ENCODE measurements around the gene CEP63.

The CEP63 gene

DNA sequence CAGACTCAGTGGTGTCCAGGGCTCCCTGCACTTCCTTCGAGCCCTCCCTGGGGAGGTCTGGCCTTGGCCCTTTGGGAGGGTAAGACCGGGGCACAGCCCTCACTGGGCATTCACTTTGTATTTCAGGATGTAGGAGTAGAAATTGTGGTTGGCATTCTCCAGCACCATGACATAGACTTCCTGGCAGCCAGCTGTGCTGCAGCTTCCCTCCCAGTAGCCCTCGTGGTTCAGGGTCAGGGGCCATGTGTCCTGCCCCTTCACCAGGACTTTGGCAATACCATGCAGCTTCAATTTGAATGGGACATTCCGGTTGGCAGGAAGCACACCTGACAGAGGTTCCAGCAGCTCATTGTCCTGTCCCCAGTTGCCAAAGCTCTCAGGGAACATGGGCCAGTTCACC lies 117.6 kb downstream of the CEP63 start:
- in situ Hi-C loops (cut with MboI; ENCODE audit: low sequenced_read_pairs), result loop anchor here (25.0 kb wide), 1 partner anchor 1284 kb away; no protein-coding TSS in a partner anchor

DNA sequence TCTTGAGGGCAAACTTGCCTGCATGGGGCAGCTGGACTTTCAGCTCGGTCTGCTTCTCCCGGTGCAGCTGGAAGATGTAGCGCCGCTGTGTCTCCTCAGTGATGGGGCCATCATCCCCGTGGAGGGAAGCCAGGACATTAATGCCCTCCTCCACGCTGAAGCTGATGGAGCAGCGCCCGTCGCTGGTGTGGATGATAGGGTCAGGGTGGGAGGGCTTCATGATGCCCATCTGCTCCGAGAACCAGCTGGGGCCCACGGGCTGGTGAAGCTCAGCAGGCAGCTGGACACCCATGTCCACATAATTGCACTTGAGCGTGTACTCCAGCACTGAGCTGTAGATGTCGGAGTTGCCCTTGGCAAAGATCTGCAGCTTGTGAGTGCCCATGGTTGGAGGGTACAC lies 118.1 kb downstream of the CEP63 start:
- in situ Hi-C loops (cut with MboI; ENCODE audit: low sequenced_read_pairs), result loop anchor here (25.0 kb wide), 1 partner anchor 1283 kb away; no protein-coding TSS in a partner anchor

DNA sequence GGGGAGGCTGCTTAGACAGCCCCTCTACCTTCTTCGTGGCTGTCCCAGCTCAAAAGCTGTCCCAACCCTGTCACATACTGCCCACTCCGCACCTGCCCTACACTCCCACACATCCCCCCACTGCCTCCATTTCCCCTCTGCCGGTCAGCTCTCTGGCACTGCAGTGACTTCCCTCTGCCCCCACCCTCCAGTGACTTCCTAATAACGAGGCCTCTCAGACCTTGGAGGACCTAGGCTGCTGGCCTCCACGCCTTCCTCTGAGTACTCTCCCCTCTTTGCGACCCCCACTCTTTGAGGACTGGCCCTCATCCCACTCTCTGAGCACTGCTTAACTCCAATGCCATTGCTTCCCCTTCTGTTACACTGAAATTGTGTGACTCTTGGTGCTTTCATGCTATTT lies 119.7 kb downstream of the CEP63 start:
- in situ Hi-C loops (cut with MboI; ENCODE audit: low sequenced_read_pairs), result loop anchor here (25.0 kb wide), 1 partner anchor 1282 kb away; no protein-coding TSS in a partner anchor

DNA sequence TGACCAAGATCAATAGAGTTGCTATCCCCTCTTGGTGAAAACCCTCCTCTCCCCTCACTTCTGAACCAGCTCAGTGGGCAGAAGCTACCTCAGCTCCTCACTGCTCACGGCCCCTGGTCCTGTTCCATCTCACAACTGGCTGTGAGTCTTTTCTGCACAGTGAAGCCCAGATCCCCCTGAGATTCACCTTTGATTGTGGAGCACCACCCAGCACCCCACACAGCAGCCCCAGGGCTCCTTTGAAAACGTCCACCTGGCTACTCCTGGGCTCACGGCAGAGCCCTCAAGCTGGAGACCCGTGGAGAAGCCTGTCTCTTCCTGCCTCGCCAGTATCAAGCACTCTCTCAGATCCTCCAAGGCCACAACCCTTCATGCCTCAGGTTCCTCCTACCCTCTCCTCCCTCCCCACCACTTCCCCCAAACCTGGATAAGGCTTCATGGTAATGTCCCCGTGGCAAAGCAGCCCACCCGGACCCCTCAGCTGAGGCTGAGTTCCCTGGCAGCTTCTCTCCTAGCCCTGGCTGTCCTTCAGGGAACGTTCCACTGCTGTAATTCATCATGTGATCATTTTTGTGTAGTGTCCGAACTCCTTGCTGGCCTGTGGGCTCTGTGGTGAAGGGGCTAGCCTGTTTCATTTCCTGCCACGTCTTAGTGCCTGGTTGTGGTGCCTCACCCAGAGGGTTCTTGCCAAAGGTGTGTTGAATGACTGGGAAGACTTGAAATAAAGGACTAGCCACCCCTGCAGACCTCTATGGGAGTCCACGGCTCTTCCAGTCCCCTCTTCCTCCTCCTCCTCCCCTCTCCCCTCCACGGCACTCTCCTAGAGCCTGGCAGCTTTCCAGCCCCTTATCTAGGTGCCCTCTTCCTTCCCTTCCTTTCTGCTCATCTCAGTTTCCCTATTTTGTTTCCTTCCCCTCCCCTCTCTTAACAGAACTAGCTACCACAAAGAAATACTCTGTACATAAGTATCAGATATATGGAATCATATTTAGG lies 120.5 kb downstream of the CEP63 start:
- in situ Hi-C loops (cut with MboI; ENCODE audit: low sequenced_read_pairs), result loop anchor here (25.0 kb wide), 1 partner anchor 1281 kb away; no protein-coding TSS in a partner anchor

DNA sequence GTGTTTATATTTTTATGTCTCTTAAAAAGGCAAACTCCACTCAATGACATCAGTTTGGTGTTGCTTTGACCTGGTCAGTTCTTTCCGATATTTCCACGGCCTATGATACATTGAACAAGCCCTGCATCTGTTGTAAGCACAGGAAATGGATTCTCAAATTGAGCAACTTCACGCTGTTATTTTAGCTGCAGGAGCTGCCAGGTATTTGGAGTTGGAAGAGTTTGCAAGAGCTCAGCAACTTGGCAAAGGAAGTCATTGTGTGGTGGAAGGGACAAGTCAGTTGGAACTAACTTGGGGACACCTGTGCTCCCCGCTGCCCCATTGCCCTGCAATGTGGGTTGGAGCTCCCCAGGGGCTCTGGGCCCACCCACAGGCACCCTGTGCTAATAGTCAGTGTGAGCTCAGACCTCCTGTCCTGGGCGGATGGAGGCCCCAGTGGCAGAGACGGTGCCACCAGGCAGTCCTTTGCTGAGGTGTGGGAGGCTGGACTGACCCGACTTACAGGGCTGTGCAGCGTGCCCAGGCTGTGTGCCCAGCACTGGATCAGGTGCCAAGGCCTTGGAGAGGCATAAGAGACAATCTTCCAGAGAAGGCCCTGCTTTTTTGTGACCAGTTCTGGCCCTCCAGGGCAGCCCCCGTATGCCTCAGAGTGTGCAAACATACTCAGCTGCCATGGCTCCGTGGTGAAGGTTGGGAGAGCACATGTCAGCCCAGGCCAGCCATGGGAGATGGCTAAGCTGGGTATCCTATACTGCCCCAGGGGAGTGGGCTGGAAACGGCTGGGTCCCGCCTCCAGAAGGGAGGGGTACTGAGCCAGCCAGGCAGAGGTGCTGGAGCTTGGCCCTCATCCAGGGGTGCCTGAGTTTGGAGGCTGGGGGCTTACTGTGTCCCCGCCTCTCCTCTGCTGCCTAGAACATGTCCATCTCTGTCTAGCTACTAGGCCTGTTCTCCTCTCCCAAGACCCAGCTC lies 121.5 kb downstream of the CEP63 start:
- in situ Hi-C loops (cut with MboI; ENCODE audit: low sequenced_read_pairs), result loop anchor here (25.0 kb wide), 1 partner anchor 1280 kb away; no protein-coding TSS in a partner anchor

DNA sequence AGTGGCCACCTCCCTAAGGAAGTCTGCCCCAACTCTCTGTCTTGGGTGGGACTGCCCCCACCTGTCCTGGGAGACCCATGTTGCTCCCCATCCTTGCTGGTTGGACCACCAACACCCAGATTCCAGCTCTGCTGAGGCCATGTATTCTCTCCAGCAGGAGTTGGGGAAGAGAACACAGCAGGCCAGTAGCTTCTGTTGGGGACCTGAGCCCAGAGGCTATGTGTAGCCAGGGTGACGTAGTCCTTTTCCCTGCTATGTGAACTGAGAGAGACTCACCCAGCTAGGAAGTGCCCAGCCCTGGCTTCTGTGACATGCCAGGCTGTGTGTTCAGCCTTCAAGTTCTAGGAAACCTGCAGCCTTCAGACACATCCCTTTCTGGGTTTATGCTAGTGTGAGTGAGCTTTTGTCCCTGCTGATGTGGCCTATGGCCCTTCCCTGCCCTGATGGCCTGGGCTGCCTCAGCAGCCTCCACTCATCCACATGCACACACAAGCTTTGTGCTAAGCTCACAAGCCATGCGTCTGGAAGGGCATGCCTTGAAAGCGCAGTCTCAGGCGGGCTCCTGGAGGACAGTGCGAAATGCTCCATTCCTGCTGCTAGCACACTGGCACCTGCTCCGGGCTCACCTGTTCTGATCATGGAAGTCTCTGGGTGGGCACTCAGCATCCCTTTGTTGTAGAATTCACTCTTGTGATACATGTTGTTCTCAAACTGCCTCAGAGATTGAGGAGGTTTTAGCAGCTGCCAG lies 122.3 kb downstream of the CEP63 start:
- in situ Hi-C loops (cut with MboI; ENCODE audit: low sequenced_read_pairs), result loop anchor here (25.0 kb wide), 1 partner anchor 1279 kb away; no protein-coding TSS in a partner anchor

GRCh38 chr3:134608771-134609435 lies 123.0 kb downstream of the CEP63 start:
- in situ Hi-C loops (cut with MboI; ENCODE audit: low sequenced_read_pairs), result loop anchor here (25.0 kb wide), 1 partner anchor 1278 kb away; no protein-coding TSS in a partner anchor

DNA sequence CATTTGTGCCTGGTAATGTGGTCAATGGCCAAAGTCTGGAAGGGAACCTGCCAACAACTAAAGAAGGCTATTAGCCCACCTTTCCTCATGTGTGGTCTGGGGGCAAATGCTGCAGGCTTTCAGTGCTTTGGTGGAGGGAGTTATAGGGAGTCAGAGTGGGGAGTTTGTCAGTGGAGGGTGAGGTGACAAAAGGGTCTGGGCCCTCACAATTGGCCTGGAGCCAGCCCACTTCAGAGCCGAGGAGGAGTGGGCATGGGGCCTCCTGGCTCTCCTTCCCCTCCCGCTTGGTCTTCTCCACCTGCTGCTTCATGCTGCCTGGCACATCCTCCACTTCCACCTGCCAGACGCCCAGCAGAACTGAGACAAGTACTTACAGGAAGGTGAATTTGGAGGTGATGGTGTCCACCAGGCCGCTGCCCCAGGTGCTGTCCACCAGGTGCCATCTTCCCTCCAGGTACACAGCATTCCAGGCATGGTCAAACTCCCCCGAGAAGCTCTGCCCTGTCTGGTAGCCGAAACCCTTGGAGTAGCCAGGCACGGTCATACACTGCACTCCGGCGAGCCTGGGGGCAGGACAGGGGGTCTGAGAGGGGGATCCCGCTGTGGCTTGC lies 124.1 kb downstream of the CEP63 start:
- in situ Hi-C loops (cut with MboI; ENCODE audit: low sequenced_read_pairs), result loop anchor here (25.0 kb wide), 1 partner anchor 1277 kb away; no protein-coding TSS in a partner anchor

- in situ Hi-C loops (cut with MboI; ENCODE audit: low sequenced_read_pairs), result loop anchor here (25.0 kb wide), 1 partner anchor 1277 kb away; no protein-coding TSS in a partner anchor
These were observed 124.9 kb downstream of the CEP63 start for GRCh38 chr3:134610432-134611385.

DNA sequence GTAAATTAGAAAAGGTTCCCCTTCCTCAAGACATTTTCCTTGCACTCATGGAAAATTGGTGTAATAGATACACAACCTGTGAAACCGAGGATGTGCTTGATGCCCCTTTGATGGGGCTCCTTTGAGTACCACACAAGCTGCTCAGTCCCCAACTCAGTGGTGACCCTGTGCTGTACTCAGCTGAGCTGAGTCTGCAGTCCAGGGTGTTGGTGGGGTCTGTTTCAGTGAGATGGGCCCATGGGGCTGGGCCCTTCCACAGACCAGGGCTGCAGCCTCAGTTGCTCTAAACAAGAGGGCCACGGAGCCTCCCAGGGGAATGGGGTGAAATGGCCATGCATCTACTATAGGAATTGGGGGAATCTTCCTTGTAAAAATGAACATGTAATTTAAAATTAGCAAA lies 125.7 kb downstream of the CEP63 start:
- in situ Hi-C loops (cut with MboI; ENCODE audit: low sequenced_read_pairs), result loop anchor here (25.0 kb wide), 1 partner anchor 1276 kb away; no protein-coding TSS in a partner anchor

- in situ Hi-C loops (cut with MboI; ENCODE audit: low sequenced_read_pairs), result loop anchor here (25.0 kb wide), 1 partner anchor 1274 kb away; no protein-coding TSS in a partner anchor
These were observed 127.2 kb downstream of the CEP63 start for GRCh38 chr3:134613006-134613520.

- in situ Hi-C loops (cut with MboI; ENCODE audit: low sequenced_read_pairs), result loop anchor here (25.0 kb wide), 1 partner anchor 1272 kb away; no protein-coding TSS in a partner anchor
These were observed 129.1 kb downstream of the CEP63 start for GRCh38 chr3:134614955-134615354.

- in situ Hi-C loops (cut with MboI; ENCODE audit: low sequenced_read_pairs), result loop anchor here (25.0 kb wide), 1 partner anchor 1272 kb away; no protein-coding TSS in a partner anchor
These were observed 129.9 kb downstream of the CEP63 start for GRCh38 chr3:134615743-134616142.

DNA sequence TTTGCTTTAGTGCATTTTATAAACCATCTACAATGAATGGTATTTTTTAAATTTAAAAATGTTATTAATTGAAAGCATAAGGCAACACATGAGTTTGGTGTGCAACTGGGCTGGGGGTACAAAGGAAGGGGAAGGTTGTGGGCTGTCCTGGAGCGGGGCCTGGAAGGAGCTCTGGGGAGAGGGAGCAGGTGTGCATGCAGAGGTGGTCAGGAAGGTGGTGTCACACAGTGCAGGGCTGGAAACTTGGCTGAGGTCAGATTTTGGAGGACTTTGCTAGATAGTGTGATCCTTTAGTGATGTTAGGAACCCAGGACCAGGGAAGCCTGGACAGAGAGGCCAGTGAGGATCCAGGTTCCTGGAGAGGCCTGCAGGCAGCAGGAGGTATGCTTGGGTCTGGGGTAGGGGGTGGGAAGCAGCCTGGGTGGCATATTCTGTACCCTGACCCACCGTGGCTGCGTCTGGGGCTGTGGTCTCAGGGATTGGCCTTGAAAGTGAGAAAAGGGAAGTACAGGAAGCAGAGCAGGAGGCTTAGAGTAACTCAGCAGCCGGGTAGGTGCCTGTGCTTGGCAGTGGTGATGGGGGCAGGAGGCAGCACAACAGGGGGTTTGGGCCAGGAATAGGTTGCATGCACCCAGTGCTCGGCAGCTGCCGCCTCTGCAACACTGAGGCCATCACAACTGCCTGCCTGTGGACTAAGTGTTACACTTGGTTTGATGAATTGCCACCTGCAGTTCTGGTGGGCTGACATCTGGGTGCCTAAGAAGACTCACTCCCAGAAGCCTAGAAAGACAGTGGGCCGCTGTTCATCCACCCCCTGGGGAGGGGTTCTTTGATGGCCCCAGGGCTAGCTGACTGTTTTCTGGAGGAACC lies 132.0 kb downstream of the CEP63 start:
- in situ Hi-C loops (cut with MboI; ENCODE audit: low sequenced_read_pairs), result loop anchor here (25.0 kb wide), 1 partner anchor 1269 kb away; no protein-coding TSS in a partner anchor

GRCh38 chr3:134618478-134619300 lies 132.8 kb downstream of the CEP63 start:
- in situ Hi-C loops (cut with MboI; ENCODE audit: low sequenced_read_pairs), result loop anchor here (25.0 kb wide), 1 partner anchor 1269 kb away; no protein-coding TSS in a partner anchor
